ENCODE results near the gene TREH. TPM values are rescaled to one million over a fixed set of nuclear protein-coding genes. Genes with fewer than 3 reads are reported as not detected.

Gene TREH
- total and polyA plus RNA-seq, 2 of the 8 experiments (the other 6 are each of a cell fraction or from before 2014, with no cell fraction given) = 0.03 TPM; not detected in 1

- TF ChIP-seq ATF2 (IDR thresholded peaks at IDR 0.05; ENCODE audit: low read length) (no peak), CBX8 (IDR thresholded peaks at IDR 0.05; ENCODE audit: borderline replicate concordance, low read depth, low read length) (no peak), SP4 (IDR thresholded peaks at IDR 0.05; ENCODE audit: low read length) (peak; percentile 46; the same call in 1 of the 2 replicates), TAF1 (IDR thresholded peaks at IDR 0.05; ENCODE audit: low read depth, low read length) (0 out of 2 replicates have a peak, but pooled peaks have one; percentile 17), TEAD4 (IDR thresholded peaks at IDR 0.05; ENCODE audit: low read depth, low read length) (0 out of 2 replicates have a peak, but pooled peaks have one; percentile 28), HDAC6 (IDR thresholded peaks at IDR 0.05; ENCODE audit: low read depth, low read length) (no peak), TAF7 (optimal IDR thresholded peaks at IDR 0.05; ENCODE audit: borderline replicate concordance, low read depth, low read length) (peak; percentile 36), EGR1 (IDR thresholded peaks at IDR 0.05; ENCODE audit: borderline replicate concordance, low read depth, low read length) (no peak), KDM4A (IDR thresholded peaks at IDR 0.05; ENCODE audit: low read depth, low read length, severe bottlenecking) (peak; percentile 55), MAX (IDR thresholded peaks at IDR 0.05) (no peak; the same call in 1 of the 2 replicates), YY1 (IDR thresholded peaks at IDR 0.05; ENCODE audit: low read depth, low read length) (peak; percentile 77), GTF2F1 (IDR thresholded peaks at IDR 0.05; ENCODE audit: borderline replicate concordance, low read depth, low read length) (no peak), SRF (IDR thresholded peaks at IDR 0.05; ENCODE audit: low read depth, low read length) (no peak), PHF8 (conservative IDR thresholded peaks at IDR 0.05; ENCODE audit: low read depth, low read length) (0 out of 2 replicates have a peak, but pooled peaks have one; percentile 16), CHD2 (IDR thresholded peaks at IDR 0.05; ENCODE audit: low read length) (peak; percentile 26; the same call in 1 of the 2 replicates), RNF2 (IDR thresholded peaks at IDR 0.05; ENCODE audit: borderline replicate concordance, low read depth, low read length, missing control alignments, poor library complexity, severe bottlenecking) (no peak), BACH1 (IDR thresholded peaks at IDR 0.05; ENCODE audit: low read length) (peak; percentile 33; the same call in 1 of the 2 replicates)
- TF ChIP-seq, protein P1, sequence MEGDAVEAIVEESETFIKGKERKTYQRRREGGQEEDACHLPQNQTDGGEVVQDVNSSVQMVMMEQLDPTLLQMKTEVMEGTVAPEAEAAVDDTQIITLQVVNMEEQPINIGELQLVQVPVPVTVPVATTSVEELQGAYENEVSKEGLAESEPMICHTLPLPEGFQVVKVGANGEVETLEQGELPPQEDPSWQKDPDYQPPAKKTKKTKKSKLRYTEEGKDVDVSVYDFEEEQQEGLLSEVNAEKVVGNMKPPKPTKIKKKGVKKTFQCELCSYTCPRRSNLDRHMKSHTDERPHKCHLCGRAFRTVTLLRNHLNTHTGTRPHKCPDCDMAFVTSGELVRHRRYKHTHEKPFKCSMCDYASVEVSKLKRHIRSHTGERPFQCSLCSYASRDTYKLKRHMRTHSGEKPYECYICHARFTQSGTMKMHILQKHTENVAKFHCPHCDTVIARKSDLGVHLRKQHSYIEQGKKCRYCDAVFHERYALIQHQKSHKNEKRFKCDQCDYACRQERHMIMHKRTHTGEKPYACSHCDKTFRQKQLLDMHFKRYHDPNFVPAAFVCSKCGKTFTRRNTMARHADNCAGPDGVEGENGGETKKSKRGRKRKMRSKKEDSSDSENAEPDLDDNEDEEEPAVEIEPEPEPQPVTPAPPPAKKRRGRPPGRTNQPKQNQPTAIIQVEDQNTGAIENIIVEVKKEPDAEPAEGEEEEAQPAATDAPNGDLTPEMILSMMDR (IDR thresholded peaks at IDR 0.05; ENCODE audit: control extremely low read depth in 1 of 3, insufficient read depth in 1 of 3, low read depth in 1 of 3, low read length in 3 of 3) = peak; percentile 96 to 100 (median 97)
Measured at GRCh38 chr11:118689852-118690552, 10.6 kb upstream of the TREH start (continued).
